Measurements from ENCODE around the gene POLD3. TPM values are rescaled to one million over a fixed set of nuclear protein-coding genes. Genes with fewer than 3 reads are reported as not detected.

Gene POLD3
- total RNA-seq, 2 donors from 2014 or later: 38.5 to 52.2 TPM

DNA sequence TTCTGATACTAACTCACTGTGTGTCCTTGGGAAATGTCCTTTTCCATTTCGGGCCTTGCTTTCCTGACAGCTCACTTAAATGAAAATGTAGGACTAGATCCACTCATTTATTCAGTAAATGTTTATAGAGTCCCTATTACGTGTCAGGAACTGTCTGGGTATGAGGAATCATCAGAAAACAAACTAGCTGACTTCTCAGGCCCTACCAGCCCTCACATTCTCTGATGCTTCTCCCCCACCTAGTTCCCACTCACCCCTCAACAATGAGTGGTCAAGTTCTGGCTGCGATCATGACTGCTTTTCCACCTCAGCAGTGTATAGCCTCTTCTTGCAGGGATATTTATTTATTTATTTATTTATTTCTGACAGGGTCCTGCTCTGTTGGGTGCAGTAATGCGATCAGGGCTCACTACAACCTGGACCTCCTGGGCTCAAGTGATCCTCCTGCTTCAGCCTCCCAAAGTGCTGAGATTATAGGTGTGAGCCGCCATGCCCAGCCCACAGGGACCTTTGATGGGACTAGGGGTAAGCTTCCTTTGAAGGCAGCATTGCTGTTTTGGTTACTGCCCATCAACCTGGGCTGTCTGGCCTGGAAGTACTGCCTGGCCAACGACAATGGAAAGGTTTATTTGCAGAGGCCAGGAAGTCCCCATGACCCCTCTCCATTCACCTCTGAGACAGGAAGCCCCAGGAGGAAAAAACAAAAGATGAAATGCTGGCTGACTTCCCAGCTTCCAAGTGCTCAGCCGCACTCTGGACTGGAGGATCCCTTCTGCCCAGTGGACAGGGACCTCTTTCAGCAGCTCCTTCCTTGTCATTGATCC lies 33.1 kb upstream of the POLD3 start:
- Histone ChIP-seq H3K27me3 (ENCODE audit: control insufficient read depth, insufficient read depth, low read length, poor library complexity, severe bottlenecking) (no peaks in the 10 kb centered on the region), H3K4me1 (ENCODE audit: control insufficient read depth, insufficient read depth, low read length) (no peaks in the 10 kb centered on the region), H3K9ac (ENCODE audit: extremely low read depth, low read length, poor library complexity, severe bottlenecking) (no peak overlapping the region), H3K4me3 (ENCODE audit: low read length) (no peak overlapping the region), H3K9me3 (ENCODE audit: control insufficient read depth, low read length) (no peaks in the 10 kb centered on the region), H3K36me3 (ENCODE audit: control insufficient read depth, insufficient read depth, low read length) (no peaks in the 10 kb centered on the region), H3K27ac (ENCODE audit: low read depth, low read length) (no peak overlapping the region)
- peaks cover 4% of the 10 kb centered on the region for H3K27me3 Mint-ChIP-seq (ENCODE audit: insufficient read depth)
- no peaks in the 10 kb centered on the region for H3K36me3 Mint-ChIP-seq (ENCODE audit: low read depth)
- no peaks in the 10 kb centered on the region for H3K4me1 Mint-ChIP-seq
- no peak overlapping the region for H3K27ac Mint-ChIP-seq
- no peak for TF ChIP-seq CTCF (conservative IDR thresholded peaks at IDR 0.05)
- no peak for DNase-seq
- peaks cover 21% of the 10 kb centered on the region for H3K9me3 Mint-ChIP-seq
- no peak overlapping the region for H3K4me3 Mint-ChIP-seq
- WGBS, 2 experiments (ENCODE audit: insufficient coverage in 1 of 2, insufficient read length in 1 of 2): 86 to 87% methylated on average over 3 to 7 of the region's 7 CpGs

GRCh38 chr11:74559934-74560309 lies 32.5 kb upstream of the POLD3 start:
- Histone ChIP-seq H3K27me3 (ENCODE audit: control insufficient read depth, insufficient read depth, low read length, poor library complexity, severe bottlenecking) (no peaks in the 10 kb centered on the region), H3K9me3 (ENCODE audit: control insufficient read depth, low read length) (no peaks in the 10 kb centered on the region), H3K36me3 (ENCODE audit: control insufficient read depth, insufficient read depth, low read length) (no peaks in the 10 kb centered on the region), H3K4me3 (ENCODE audit: low read length) (no peak overlapping the region), H3K9ac (ENCODE audit: extremely low read depth, low read length, poor library complexity, severe bottlenecking) (no peak overlapping the region), H3K4me1 (ENCODE audit: control insufficient read depth, insufficient read depth, low read length) (no peaks in the 10 kb centered on the region), H3K27ac (ENCODE audit: low read depth, low read length) (no peak overlapping the region)
- Mint-ChIP-seq H3K36me3 (ENCODE audit: low read depth) (no peaks in the 10 kb centered on the region), H3K9me3 (peaks cover 21% of the 10 kb centered on the region), H3K4me1 (no peaks in the 10 kb centered on the region), H3K4me3 (no peak overlapping the region), H3K27me3 (ENCODE audit: insufficient read depth) (peaks cover 4% of the 10 kb centered on the region), H3K27ac (no peak overlapping the region)
- no peak for TF ChIP-seq CTCF (conservative IDR thresholded peaks at IDR 0.05)
- 87% methylated on average over 2 of the region's 2 CpGs; no CpG with 5 or more reads in 1 of the 2 experiments for WGBS, 2 experiments (ENCODE audit: insufficient coverage in 1 of 2, insufficient read length in 1 of 2)
- DNase-seq: no peak

DNA sequence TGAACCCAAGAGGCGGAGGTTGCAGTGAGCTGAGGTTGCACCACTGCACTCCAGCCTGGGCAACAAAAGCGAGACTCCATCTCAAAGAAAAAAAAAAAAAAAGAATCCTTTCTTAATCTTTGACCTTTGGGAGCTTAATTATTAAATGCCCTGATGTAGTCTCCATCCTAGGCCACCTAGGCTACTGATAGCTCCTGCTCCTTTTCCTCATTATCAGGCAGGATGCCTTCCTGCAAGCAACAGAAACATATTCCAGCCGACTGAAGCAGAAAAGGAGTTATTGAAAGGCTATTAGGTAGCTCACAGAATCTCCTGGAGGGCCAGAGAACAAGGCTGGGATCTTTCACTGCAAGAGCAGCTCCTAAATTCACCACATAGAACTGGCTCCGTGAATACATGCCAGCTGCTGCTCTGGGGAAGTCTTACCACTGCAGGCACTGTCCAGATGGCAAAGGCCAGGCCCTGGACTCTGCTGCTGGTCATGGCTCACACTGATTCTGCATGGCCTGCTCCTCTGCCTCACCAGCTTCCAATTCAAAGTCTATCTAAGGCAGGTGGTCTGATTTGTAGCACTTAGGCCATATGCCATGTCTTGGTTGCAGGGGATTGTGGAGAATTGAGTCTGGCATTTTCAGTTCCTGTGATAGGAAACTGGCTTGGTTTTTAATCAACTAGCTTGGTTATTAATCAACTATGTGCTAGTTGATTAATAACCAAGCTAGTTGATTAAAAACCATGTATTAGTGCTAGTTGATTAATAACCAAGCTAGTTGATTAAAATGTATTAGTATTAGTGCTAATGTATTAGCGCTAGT lies 26.0 kb upstream of the POLD3 start:
- Mint-ChIP-seq H3K36me3 (ENCODE audit: low read depth) (no peaks in the 10 kb centered on the region), H3K27me3 (ENCODE audit: insufficient read depth) (no peaks in the 10 kb centered on the region), H3K9me3 (peaks cover 4% of the 10 kb centered on the region), H3K27ac (no peak overlapping the region), H3K4me3 (no peak overlapping the region), H3K4me1 (no peaks in the 10 kb centered on the region)
- no peak for DNase-seq
- H3K9ac ChIP-seq (ENCODE audit: extremely low read depth, low read length, poor library complexity, severe bottlenecking): no peak overlapping the region
- no peak for TF ChIP-seq CTCF (conservative IDR thresholded peaks at IDR 0.05)
- H3K27ac ChIP-seq (ENCODE audit: low read depth, low read length): no peak overlapping the region
- no peaks in the 10 kb centered on the region for H3K4me1 ChIP-seq (ENCODE audit: control insufficient read depth, insufficient read depth, low read length)
- no peaks in the 10 kb centered on the region for H3K27me3 ChIP-seq (ENCODE audit: control insufficient read depth, insufficient read depth, low read length, poor library complexity, severe bottlenecking)
- no peaks in the 10 kb centered on the region for H3K36me3 ChIP-seq (ENCODE audit: control insufficient read depth, insufficient read depth, low read length)
- H3K4me3 ChIP-seq (ENCODE audit: low read length): no peak overlapping the region
- no peaks in the 10 kb centered on the region for H3K9me3 ChIP-seq (ENCODE audit: control insufficient read depth, low read length)
- 94 to 100% methylated on average over 3 to 5 of the region's 5 CpGs for WGBS, 2 experiments (ENCODE audit: insufficient coverage in 1 of 2, insufficient read length in 1 of 2)

All from endodermal cell (in vitro differentiated cells).